ENCODE measurements around the gene ME1.

- TF ChIP-seq CTCF (IDR thresholded peaks at IDR 0.05; ENCODE audit: low read length) (no peak), EZH2 (optimal IDR thresholded peaks at IDR 0.05; ENCODE audit: low read depth, low read length) (no peak)
Measured at GRCh38 chr6:83303426-83303825, 127.4 kb downstream of the ME1 start.
